SK-N-SH (cell line): Measurements from ENCODE around the gene CAMKMT.

ENCODE experiments used
- CTCF ChIP-seq: fragments of 200-600 bp; sonication (generic); IDR thresholded peaks from 2 replicates; pipeline ENCODE4 v1.6.1; 2017; ENCODE audit warnings: antibody characterized with exemption, mild to moderate bottlenecking, moderate library complexity
- MAX ChIP-seq: IDR thresholded peaks from 2 replicates; pipeline ENCODE4 v1.4.0; 2012; ENCODE audit warnings: low read depth
- NRF1 ChIP-seq: IDR thresholded peaks from 2 replicates; pipeline ENCODE4 v1.6.1; 2012; ENCODE audit warnings: low read depth, mild to moderate bottlenecking, low read length
- POLR2AphosphoS5 ChIP-seq: IDR thresholded peaks from 2 replicates; pipeline ENCODE4 v1.6.1; 2012; ENCODE audit warnings: low read depth, low read length
- RAD21 ChIP-seq: IDR thresholded peaks from 2 replicates; pipeline ENCODE4 v1.6.1; 2012; ENCODE audit warnings: mild to moderate bottlenecking, low read length
- REST ChIP-seq: IDR thresholded peaks from 2 replicates; pipeline ENCODE4 v1.6.1; 2012; ENCODE audit warnings: mild to moderate bottlenecking, low read depth, low read length, moderate library complexity
- SIN3A ChIP-seq: IDR thresholded peaks from 2 replicates; pipeline ENCODE4 v1.6.1; 2012; ENCODE audit warnings: low read depth, mild to moderate bottlenecking, low read length, moderate library complexity, borderline replicate concordance
- SMC3 ChIP-seq: IDR thresholded peaks from 2 replicates; pipeline ENCODE4 v1.6.1; 2012; ENCODE audit warnings: low read depth, low read length, improper control_type of control experiment
- TCF12 ChIP-seq: IDR thresholded peaks from 2 replicates; pipeline ENCODE4 v1.4.0; 2012
- YY1 ChIP-seq: IDR thresholded peaks from 2 replicates; pipeline ENCODE4 v1.4.0; 2012; ENCODE audit warnings: low read depth, mild to moderate bottlenecking

- TF ChIP-seq REST (no peak), TCF12 (no peak), SIN3A (no peak), CTCF (no peak), RAD21 (no peak), POLR2AphosphoS5 (no peak), SMC3 (no peak), MAX (no peak), NRF1 (no peak), YY1 (no peak)
Measured at GRCh38 chr2:44650796-44651195, 289.0 kb downstream of the CAMKMT start.
